ENCODE data around the gene ATF7IP2. TPM values are rescaled to one million over a fixed set of nuclear protein-coding genes. Genes with fewer than 3 reads are reported as not detected.
"Not testable (repeated sequence)": the region's sequence is repeated elsewhere in the genome, so short reads cannot be mapped to it uniquely, and the experiment has no call there.

The ATF7IP2 gene
- total and polyA plus RNA-seq, 9 donors: 3.1 to 10.9 (median 5.3) TPM

DNA sequence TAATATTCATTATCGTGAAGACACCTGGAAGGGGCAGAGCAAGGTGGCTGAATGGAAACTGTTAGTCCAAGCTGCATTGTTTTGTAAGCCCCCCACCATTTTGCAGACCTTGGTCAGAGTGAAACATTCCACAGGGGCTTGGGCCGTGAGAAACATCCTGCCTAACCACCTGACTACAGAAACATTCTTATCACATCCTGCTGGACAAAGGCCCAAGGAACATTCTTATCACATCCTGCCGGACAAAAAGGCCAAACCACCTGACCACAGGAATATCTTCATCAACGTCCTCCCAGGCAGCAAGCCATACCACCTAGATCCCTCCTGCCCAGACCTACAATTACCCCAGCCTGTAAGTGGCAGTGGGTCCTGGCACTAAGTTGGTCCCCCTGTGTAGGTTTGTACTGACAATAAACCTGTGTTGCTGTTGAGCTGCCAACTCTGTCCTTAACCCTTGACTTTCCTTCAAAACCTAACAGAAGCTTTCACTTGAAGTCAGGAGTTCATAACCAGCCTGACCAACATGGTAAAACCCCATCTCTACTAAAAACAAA is 19.6 kb downstream of the ATF7IP2 start:
- Histone ChIP-seq H3K27ac (ENCODE audit: low read length) (peak overlapping the region; percentile 17), H3K36me3 (ENCODE audit: control insufficient read depth, insufficient read depth, low read length) (no peaks in the 10 kb centered on the region), H3K27me3 (ENCODE audit: control insufficient read depth, insufficient read depth, low read length) (no peaks in the 10 kb centered on the region), H3K4me1 (ENCODE audit: control insufficient read depth, insufficient read depth, low read length) (no peaks in the 10 kb centered on the region), H3K9me3 (replicated peaks; ENCODE audit: control insufficient read depth, low read depth, low read length) (peaks cover 32% of the 10 kb centered on the region), H3K4me3 (ENCODE audit: low read length) (no peak overlapping the region)
- 87% methylated on average over 2 of the region's 4 CpGs for WGBS (ENCODE audit: insufficient coverage)
- peak; percentile 11 for DNase-seq

DNA sequence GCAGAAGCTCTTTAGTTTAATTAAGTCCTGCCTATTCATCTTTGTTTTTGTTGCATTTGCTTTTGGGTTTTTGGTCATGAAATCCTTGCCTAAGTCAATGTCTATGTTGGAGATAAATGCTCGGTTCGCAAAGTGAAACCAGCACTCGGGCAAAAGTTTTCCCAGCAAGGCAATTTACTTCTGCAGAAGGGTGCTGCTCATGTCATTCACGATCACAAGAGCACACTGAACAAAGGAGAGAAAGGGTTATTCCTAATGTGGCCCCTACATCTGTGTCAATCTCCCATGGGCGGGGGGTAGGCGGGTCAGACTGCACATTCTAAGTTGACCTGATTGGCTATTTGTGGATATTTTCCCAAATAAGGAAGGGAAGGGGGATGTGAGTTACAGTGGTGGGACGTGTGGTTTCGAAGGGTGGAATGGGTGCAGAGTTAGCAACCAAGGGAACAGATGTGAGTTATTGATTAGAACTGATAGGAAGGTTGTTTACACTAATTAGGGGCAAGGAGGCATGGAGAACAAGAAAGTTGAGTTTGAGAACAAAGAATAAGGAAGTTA is 23.0 kb downstream of the ATF7IP2 start:
- Histone ChIP-seq H3K4me1 (ENCODE audit: control insufficient read depth, insufficient read depth, low read length) (no peaks in the 10 kb centered on the region), H3K4me3 (ENCODE audit: low read length) (no peak overlapping the region), H3K27ac (ENCODE audit: low read length) (no peak overlapping the region), H3K27me3 (ENCODE audit: control insufficient read depth, insufficient read depth, low read length) (no peaks in the 10 kb centered on the region), H3K9me3 (replicated peaks; ENCODE audit: control insufficient read depth, low read depth, low read length) (peaks cover 39% of the 10 kb centered on the region), H3K36me3 (ENCODE audit: control insufficient read depth, insufficient read depth, low read length) (no peaks in the 10 kb centered on the region)
- no peak for DNase-seq
- 91% methylated on average over 8 of the region's 8 CpGs for WGBS (ENCODE audit: insufficient coverage)

DNA sequence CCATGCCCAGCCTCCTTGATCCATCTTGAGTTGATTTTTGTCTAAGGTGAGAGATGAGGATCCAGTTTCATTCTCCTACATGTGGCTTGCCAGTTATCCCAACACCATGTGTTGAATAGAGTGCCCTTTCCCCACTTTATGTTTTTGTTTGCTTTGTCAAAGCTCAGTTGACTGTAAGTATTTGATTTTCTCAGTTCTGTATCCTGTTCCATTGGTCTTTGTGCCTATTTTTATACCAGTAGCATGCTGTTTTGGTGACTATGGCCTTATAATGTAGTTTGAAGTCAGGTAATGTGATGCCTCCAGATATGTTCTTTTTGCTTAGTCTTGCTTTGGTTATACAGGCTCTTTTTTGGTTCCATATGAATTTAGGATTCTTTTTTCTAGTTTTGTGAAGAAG is 23.9 kb downstream of the ATF7IP2 start:
- H3K27ac ChIP-seq (ENCODE audit: low read length); H3K27me3 ChIP-seq (ENCODE audit: control insufficient read depth, insufficient read depth, low read length); H3K36me3 ChIP-seq (ENCODE audit: control insufficient read depth, insufficient read depth, low read length); H3K4me1 ChIP-seq (ENCODE audit: control insufficient read depth, insufficient read depth, low read length); H3K4me3 ChIP-seq (ENCODE audit: low read length); DNase-seq: not testable (repeated sequence)
- H3K9me3 ChIP-seq (replicated peaks; ENCODE audit: control insufficient read depth, low read depth, low read length): peaks cover 41% of the 10 kb centered on the region

DNA sequence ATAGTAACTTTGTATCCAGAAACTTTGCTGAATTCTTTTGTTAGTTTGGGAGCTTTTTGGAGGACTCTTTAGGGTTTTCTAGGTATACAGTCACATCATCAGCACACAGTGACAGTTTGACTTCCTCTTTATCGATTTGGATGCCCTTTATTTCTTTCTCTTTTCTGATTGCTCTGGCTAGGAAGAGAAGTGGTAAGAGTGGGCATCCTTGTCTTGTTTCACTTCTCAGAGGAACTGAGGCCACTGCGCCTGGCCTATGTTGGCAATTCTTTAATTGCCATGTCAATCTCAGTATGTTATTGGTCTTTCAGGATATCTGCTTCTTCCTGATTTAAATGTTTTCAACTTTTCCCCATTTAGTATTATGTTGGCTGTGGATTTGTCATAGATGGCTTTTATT is 24.6 kb downstream of the ATF7IP2 start:
- no peak overlapping the region for H3K27ac ChIP-seq (ENCODE audit: low read length)
- no CpG with 5 or more reads among the region's 2 CpGs for WGBS (ENCODE audit: insufficient coverage)
- H3K9me3 ChIP-seq (replicated peaks; ENCODE audit: control insufficient read depth, low read depth, low read length): peaks cover 42% of the 10 kb centered on the region
- H3K27me3 ChIP-seq (ENCODE audit: control insufficient read depth, insufficient read depth, low read length): no peaks in the 10 kb centered on the region
- H3K4me3 ChIP-seq (ENCODE audit: low read length): no peak overlapping the region
- DNase-seq: no peak
- H3K36me3 ChIP-seq (ENCODE audit: control insufficient read depth, insufficient read depth, low read length): no peaks in the 10 kb centered on the region
- H3K4me1 ChIP-seq (ENCODE audit: control insufficient read depth, insufficient read depth, low read length): no peaks in the 10 kb centered on the region

DNA sequence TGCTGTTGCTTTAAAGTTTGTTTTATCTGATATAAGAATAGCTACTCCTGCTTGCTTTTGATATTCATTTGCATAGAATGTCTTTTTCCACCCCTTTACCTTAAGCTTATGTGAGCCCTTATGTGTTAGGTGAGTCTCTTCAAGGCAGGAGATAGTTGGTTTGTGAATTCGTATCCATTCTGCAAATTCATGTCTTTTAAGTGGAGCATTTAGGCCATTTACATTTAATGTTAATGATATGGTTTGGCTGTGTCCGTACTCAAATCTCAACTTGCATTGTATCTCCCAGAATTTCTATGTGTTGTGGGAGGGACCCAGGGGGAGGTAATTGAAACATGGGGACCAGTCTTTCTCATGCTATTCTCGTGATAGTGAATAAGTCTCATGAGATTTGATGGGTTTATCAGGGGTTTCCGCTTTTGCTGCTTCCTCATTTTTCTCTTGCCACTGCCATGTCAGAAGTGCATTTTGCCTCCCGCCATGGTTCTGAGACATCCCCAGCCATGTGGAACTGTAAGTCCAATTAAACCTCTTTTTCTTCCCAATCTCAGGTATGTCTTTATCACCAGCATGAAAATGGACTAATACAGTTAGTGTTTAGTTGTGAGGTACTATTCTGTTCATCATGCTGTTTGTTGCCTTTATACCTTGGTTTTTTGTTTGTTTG is 27.2 kb downstream of the ATF7IP2 start:
- Histone ChIP-seq H3K4me3 (ENCODE audit: low read length) (no peak overlapping the region), H3K27me3 (ENCODE audit: control insufficient read depth, insufficient read depth, low read length) (no peaks in the 10 kb centered on the region), H3K9me3 (replicated peaks; ENCODE audit: control insufficient read depth, low read depth, low read length) (peaks cover 53% of the 10 kb centered on the region), H3K36me3 (ENCODE audit: control insufficient read depth, insufficient read depth, low read length) (no peaks in the 10 kb centered on the region), H3K4me1 (ENCODE audit: control insufficient read depth, insufficient read depth, low read length) (no peaks in the 10 kb centered on the region), H3K27ac (ENCODE audit: low read length) (no peak overlapping the region)
- no peak for DNase-seq
- no CpG with 5 or more reads among the region's 5 CpGs for WGBS (ENCODE audit: insufficient coverage)

DNA sequence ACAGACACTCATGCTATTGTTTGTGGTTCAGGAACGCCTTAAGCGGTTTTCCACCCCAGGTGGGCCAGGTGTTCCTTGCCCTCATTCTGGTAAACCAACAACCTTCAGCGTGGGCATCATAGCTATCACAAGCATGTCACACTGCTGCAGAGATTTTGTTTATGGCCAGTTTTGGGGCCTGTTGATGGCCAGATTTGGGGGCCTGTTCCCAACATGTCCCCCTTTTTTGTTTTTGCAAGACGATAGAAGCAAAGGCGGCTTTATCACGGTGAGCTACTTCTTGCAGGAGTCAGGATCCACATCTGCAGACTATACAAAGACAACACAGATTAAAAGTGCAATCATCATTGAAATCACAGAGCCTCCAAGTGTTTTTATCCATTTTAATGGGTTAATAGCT is 32.3 kb downstream of the ATF7IP2 start:
- WGBS (ENCODE audit: insufficient coverage): 91% methylated on average over 3 of the region's 6 CpGs
- not testable (repeated sequence) for H3K4me1 ChIP-seq (ENCODE audit: control insufficient read depth, insufficient read depth, low read length); DNase-seq; H3K27ac ChIP-seq (ENCODE audit: low read length); H3K27me3 ChIP-seq (ENCODE audit: control insufficient read depth, insufficient read depth, low read length); H3K4me3 ChIP-seq (ENCODE audit: low read length); H3K36me3 ChIP-seq (ENCODE audit: control insufficient read depth, insufficient read depth, low read length)
- peaks cover 34% of the 10 kb centered on the region for H3K9me3 ChIP-seq (replicated peaks; ENCODE audit: control insufficient read depth, low read depth, low read length)

DNA sequence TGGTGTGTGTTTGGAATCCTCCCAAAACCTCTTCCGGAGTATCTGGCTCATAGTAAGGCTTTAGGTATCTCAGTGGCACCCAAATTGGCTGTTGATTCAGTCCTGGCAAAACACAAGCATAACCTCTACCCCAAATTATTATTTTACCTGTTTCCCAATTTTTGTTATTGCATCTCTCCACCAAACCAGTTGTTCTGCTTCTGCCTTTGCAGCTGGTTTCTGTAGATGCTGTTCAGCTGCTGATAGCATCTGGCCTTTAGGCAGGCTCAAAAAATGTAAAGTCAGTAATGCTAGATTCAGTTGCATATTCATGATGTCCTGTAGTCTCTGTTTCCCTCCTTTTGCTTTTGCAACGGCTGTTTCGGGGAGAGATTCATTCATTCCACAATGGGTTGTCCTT is 33.8 kb downstream of the ATF7IP2 start:
- no peak overlapping the region for H3K27ac ChIP-seq (ENCODE audit: low read length)
- 100% methylated on average over 1 of the region's 3 CpGs for WGBS (ENCODE audit: insufficient coverage)
- peaks cover 27% of the 10 kb centered on the region for H3K9me3 ChIP-seq (replicated peaks; ENCODE audit: control insufficient read depth, low read depth, low read length)
- no peak for DNase-seq
- no peak overlapping the region for H3K4me3 ChIP-seq (ENCODE audit: low read length)
- no peaks in the 10 kb centered on the region for H3K27me3 ChIP-seq (ENCODE audit: control insufficient read depth, insufficient read depth, low read length)
- no peaks in the 10 kb centered on the region for H3K4me1 ChIP-seq (ENCODE audit: control insufficient read depth, insufficient read depth, low read length)
- H3K36me3 ChIP-seq (ENCODE audit: control insufficient read depth, insufficient read depth, low read length): no peaks in the 10 kb centered on the region

DNA sequence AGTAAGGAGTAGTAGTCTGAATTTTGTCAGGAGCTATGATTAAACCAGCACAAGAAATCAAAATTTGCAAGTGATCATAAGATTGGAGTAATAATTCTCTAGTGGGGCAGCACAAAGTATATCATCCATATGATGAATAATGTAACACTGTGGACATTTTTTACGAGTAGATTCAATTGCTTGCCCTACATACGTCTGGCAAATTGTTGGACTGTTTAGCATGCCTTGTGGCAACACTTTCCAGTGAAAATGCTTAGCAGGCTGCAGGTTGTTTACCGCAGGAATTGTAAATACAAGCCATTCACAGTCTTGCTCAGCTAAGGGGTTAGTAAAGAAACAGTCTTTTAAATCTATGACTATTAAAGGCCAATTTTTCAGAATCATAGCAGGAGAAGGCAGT is 35.7 kb downstream of the ATF7IP2 start:
- Histone ChIP-seq H3K27ac (ENCODE audit: low read length) (no peak overlapping the region), H3K9me3 (replicated peaks; ENCODE audit: control insufficient read depth, low read depth, low read length) (peaks cover 13% of the 10 kb centered on the region), H3K27me3 (ENCODE audit: control insufficient read depth, insufficient read depth, low read length) (no peaks in the 10 kb centered on the region), H3K4me3 (ENCODE audit: low read length) (no peak overlapping the region), H3K4me1 (ENCODE audit: control insufficient read depth, insufficient read depth, low read length) (no peaks in the 10 kb centered on the region), H3K36me3 (ENCODE audit: control insufficient read depth, insufficient read depth, low read length) (no peaks in the 10 kb centered on the region)
- no peak for DNase-seq
- 83% methylated on average over 1 of the region's 3 CpGs for WGBS (ENCODE audit: insufficient coverage)

DNA sequence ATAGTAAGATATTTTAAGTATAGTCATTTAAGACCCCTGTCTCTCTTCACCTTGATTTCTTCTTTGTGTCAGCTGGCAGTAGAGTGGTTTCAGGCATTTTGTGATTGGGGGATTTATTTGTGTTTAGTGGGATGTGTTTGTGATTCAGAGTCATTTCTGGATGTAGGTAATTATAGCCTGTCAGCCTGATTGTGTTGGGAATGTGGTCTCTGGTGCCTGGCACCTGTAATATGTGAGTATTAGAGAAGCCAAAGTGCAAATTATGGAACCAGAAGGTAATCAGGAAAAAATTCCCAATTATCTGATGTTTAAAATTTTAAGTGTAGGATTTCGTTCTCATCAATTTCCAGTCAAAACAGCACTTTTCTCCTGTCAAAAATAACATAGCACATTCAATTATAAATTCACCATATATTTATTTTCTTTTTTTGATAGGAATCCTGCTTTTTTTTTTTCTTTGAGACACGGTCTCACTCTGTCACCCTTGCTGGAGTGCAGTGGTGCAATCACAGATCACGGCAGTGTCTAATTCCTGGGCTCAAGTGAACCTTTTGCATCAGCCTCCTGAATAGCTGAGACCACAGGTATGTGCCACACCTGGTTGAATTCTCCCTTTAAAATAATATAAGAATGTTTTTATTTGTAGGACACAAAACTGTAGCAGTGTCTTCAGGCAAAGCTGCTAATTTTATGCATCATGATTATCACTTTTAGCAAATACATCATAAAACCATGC is 42.7 kb downstream of the ATF7IP2 start:
- 80% methylated on average over 1 of the region's 3 CpGs for WGBS (ENCODE audit: insufficient coverage)
- Histone ChIP-seq H3K27ac (ENCODE audit: low read length) (no peak overlapping the region), H3K4me3 (ENCODE audit: low read length) (no peak overlapping the region), H3K4me1 (ENCODE audit: control insufficient read depth, insufficient read depth, low read length) (no peaks in the 10 kb centered on the region), H3K36me3 (ENCODE audit: control insufficient read depth, insufficient read depth, low read length) (peaks cover 2% of the 10 kb centered on the region), H3K27me3 (ENCODE audit: control insufficient read depth, insufficient read depth, low read length) (no peaks in the 10 kb centered on the region), H3K9me3 (replicated peaks; ENCODE audit: control insufficient read depth, low read depth, low read length) (no peaks in the 10 kb centered on the region)
- no peak for DNase-seq

DNA sequence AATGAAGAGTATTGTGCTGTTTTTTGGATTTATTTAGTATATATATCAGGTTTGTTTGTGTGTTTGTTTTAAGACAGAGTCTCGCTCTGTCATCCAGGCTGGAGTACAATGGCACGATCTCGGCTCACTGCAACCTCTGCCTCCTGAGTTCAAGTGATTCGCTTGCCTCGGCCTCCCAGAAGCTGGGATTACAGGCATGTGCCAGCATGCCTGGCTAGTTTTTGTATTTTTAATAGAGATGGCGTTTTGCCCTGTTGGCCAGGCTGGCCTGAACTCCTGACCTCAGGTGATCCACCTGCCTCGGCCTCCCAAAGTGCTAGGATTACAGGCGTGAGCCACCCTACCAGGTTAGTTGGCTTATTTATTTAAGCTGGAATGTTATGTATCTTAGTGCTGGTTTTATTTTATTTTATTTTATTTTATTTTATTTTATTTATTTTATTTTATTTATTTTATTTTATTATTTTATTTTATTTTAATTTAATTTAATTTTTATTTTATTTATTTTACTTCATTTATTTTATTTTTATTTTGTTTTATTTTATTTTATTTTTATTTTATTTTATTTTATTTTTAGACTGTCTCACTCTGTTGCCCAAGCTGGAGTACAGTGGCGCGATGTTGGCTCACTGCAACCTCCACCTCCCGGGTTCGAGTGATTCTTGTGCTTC is 43.6 kb downstream of the ATF7IP2 start:
- H3K9me3 ChIP-seq (replicated peaks; ENCODE audit: control insufficient read depth, low read depth, low read length); H3K27me3 ChIP-seq (ENCODE audit: control insufficient read depth, insufficient read depth, low read length); H3K27ac ChIP-seq (ENCODE audit: low read length); DNase-seq; H3K4me1 ChIP-seq (ENCODE audit: control insufficient read depth, insufficient read depth, low read length); H3K4me3 ChIP-seq (ENCODE audit: low read length); H3K36me3 ChIP-seq (ENCODE audit: control insufficient read depth, insufficient read depth, low read length): not testable (repeated sequence)
- WGBS (ENCODE audit: insufficient coverage): 88% methylated on average over 3 of the region's 12 CpGs
